ENCODE results near the gene WASHC4.
"Not testable (repeated sequence)": the region's sequence is repeated elsewhere in the genome, so short reads cannot be mapped to it uniquely, and the experiment has no call there.

The WASHC4 gene

DNA sequence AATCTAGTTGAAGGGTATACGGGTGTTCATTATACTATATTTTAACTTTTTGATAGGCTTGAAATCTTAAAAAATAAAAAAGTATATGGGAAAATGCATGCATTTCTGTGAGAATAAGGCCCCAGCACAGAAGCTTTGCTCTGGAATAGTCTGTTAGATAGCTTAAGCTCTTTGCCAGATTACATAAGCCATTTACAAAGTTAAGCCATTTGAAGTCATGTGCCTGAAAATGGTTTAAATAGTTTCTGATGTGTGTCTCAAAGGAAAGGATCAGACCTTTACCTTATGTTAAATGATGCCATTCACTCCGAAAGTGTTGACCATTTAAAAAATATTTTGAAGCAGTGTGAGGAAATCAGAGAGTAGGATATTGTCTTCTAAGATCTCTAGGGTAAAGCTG, 51.3 kb downstream of the WASHC4 start:
- H3K36me3 ChIP-seq, result peaks cover 86% of the 10 kb centered on the region
- TF ChIP-seq Cebpa-rat (IDR thresholded peaks at IDR 0.05), result no peak
- H4K20me1 ChIP-seq, result no peaks in the 10 kb centered on the region
- H3K9me3 ChIP-seq, result no peaks in the 10 kb centered on the region
- H3K9ac ChIP-seq, result no peak overlapping the region
- H3K27ac ChIP-seq, result no peak overlapping the region
- H3K4me1 ChIP-seq, result no peaks in the 10 kb centered on the region
- no peaks in the 10 kb centered on the region for H3K27me3 ChIP-seq
- H3K4me2 ChIP-seq, result no peak overlapping the region
- H3K4me3 ChIP-seq, result no peak overlapping the region

DNA sequence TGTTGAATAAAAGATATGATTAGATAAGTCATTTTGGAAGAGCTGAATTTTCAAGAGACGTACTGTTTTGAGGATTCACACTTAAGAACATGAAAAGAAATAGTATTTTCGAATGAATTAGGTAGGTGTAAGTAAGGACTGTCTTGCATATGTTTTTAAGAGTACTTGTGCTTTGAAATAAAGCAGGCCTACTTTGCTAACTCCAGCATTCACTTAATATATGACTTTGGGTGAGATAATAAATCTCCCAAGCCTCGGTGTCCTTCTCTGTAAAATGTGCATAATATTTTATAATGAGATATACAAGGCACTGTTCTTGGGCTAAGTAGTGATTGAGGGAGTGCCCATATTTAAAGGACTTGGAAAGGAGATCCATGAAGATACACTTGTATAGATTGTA, 54.6 kb downstream of the WASHC4 start:
- Histone ChIP-seq H3K4me3 (no peak overlapping the region), H3K4me2 (no peak overlapping the region), H3K27me3 (no peaks in the 10 kb centered on the region), H3K36me3 (peaks cover 93% of the 10 kb centered on the region), H3K4me1 (no peaks in the 10 kb centered on the region), H3K27ac (no peak overlapping the region), H3K9ac (no peak overlapping the region), H4K20me1 (no peaks in the 10 kb centered on the region), H3K9me3 (no peaks in the 10 kb centered on the region)
- TF ChIP-seq Cebpa-rat (IDR thresholded peaks at IDR 0.05), result no peak

DNA sequence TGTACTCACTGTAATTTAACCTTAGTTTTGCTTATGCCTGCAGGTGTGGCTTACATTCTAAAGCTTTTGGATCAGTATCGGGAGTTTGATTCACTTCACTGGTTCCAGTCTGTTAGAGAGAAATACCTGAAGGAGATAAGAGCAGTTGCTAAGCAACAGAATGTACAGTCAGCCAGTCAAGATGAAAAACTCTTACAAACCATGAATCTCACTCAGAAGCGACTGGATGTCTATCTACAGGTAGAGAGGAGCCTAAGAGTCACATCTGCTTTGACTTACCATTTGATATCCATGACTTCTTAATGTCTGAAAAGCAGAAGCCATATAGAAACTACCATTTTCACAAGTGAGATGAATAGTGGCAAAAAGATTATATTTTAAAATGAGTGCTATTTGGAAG, 56.5 kb downstream of the WASHC4 start:
- no peak overlapping the region for H3K4me2 ChIP-seq
- H3K4me1 ChIP-seq, result no peaks in the 10 kb centered on the region
- H4K20me1 ChIP-seq, result no peaks in the 10 kb centered on the region
- H3K27me3 ChIP-seq, result no peaks in the 10 kb centered on the region
- no peak for TF ChIP-seq Cebpa-rat (IDR thresholded peaks at IDR 0.05)
- no peak overlapping the region for H3K4me3 ChIP-seq
- peaks cover 79% of the 10 kb centered on the region for H3K36me3 ChIP-seq
- no peak overlapping the region for H3K9ac ChIP-seq
- no peak overlapping the region for H3K27ac ChIP-seq
- no peaks in the 10 kb centered on the region for H3K9me3 ChIP-seq

DNA sequence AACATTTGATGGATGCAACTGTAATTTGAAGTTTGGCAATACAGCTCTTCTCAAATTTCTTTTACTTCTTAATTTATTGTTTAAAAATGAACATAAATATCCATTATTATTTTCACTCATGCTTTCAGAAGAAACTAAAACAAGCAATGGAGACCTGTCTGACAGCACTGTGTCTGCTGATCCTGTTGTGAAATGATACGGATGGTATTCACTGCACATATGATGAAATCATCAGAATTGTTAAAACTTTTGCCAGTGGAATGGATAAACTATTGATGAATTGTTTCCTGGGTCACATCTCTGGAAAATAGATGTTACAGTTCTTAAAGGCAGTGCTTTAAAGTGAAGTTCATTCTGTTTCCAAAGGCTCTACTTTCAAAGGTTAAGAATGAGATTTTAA, 59.2 kb downstream of the WASHC4 start:
- H3K4me2 ChIP-seq, result no peak overlapping the region
- 0 out of 2 replicates have a peak, but pooled peaks cover 11% of the 10 kb centered on the region for H4K20me1 ChIP-seq
- H3K27ac ChIP-seq, result no peak overlapping the region
- H3K36me3 ChIP-seq, result peaks cover 85% of the 10 kb centered on the region
- H3K27me3 ChIP-seq, result no peaks in the 10 kb centered on the region
- no peak for TF ChIP-seq Cebpa-rat (IDR thresholded peaks at IDR 0.05)
- H3K4me1 ChIP-seq, result no peaks in the 10 kb centered on the region
- no peaks in the 10 kb centered on the region for H3K9me3 ChIP-seq
- no peak overlapping the region for H3K9ac ChIP-seq
- no peak overlapping the region for H3K4me3 ChIP-seq

DNA sequence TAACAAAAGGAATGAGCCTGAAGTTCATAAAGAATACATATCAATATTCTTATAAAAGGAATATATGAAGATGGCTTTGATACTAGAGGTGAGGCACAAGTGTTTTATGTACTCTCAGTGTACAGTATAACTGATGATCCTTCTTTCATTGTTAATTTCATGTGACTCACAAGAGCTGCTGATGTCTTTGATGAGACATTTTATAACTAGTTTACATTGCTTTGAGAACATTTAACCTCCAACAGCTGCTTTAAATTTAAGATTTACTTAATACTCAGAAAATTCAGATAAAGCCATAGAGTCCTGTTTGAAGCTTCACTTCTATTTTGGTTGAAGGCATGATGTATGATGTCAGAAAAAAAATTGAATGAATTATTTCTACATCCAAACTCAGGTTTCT, 59.8 kb downstream of the WASHC4 start:
- H3K27me3 ChIP-seq, result no peaks in the 10 kb centered on the region
- H3K27ac ChIP-seq, result no peak overlapping the region
- no peak overlapping the region for H3K4me3 ChIP-seq
- no peaks in the 10 kb centered on the region for H3K4me1 ChIP-seq
- H4K20me1 ChIP-seq, result 0 out of 2 replicates have a peak, but pooled peaks cover 11% of the 10 kb centered on the region
- no peak overlapping the region for H3K4me2 ChIP-seq
- no peak for TF ChIP-seq Cebpa-rat (IDR thresholded peaks at IDR 0.05)
- no peak overlapping the region for H3K9ac ChIP-seq
- H3K36me3 ChIP-seq, result peaks cover 79% of the 10 kb centered on the region
- no peaks in the 10 kb centered on the region for H3K9me3 ChIP-seq

DNA sequence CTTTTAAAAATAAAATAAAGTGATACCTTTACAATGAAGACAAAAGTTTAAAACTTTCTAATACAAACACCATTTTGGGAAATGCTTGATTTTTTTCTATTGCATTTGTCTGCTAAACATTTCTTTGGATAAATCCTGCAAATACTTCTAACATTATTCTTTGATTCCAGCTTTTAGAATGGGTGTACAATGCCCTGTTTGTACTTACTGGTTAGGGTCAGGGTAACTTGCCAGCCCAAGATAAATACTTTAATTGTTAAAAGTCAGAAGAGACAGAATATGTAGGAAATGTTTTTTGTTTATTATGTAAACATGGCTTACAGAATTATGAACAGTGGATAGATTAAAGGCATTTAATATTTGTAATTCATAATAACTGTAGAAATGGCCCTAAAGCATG, 60.5 kb downstream of the WASHC4 start:
- TF ChIP-seq Cebpa-rat (IDR thresholded peaks at IDR 0.05), result no peak

DNA sequence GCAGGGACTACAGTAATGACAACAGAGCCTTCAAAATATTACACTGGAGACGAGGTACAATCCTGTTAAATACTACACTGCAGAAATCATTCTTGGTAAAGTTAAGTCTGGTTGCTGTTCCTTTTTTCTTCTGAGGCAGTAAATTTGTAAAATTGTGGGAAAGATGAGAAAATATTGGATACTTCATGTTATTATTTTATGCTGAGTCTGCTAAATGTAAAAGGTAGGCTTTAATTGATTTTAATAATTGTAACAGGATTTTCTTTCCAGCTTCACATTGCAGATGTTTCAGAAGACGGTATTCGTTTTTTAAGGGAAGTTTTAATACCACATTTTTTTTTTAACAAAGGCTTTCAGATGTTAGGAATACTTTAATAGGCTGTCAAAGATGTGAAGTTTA, 62.6 kb downstream of the WASHC4 start:
- Histone ChIP-seq H3K27ac (no peak overlapping the region), H3K9me3 (no peaks in the 10 kb centered on the region), H3K4me3 (no peak overlapping the region), H3K4me2 (no peak overlapping the region), H3K36me3 (peaks cover 71% of the 10 kb centered on the region), H3K9ac (no peak overlapping the region), H4K20me1 (0 out of 2 replicates have a peak, but pooled peaks cover 11% of the 10 kb centered on the region), H3K4me1 (no peaks in the 10 kb centered on the region), H3K27me3 (no peaks in the 10 kb centered on the region)
- no peak for TF ChIP-seq Cebpa-rat (IDR thresholded peaks at IDR 0.05)

More for the DNA sequence above, 60.5 kb downstream of the WASHC4 start:
- Histone ChIP-seq H3K27ac (no peak overlapping the region), H3K9me3 (no peaks in the 10 kb centered on the region), H3K9ac (no peak overlapping the region), H3K4me1 (no peaks in the 10 kb centered on the region), H4K20me1 (0 out of 2 replicates have a peak, but pooled peaks cover 11% of the 10 kb centered on the region), H3K4me2 (no peak overlapping the region), H3K4me3 (no peak overlapping the region), H3K36me3 (peaks cover 72% of the 10 kb centered on the region), H3K27me3 (no peaks in the 10 kb centered on the region)

DNA sequence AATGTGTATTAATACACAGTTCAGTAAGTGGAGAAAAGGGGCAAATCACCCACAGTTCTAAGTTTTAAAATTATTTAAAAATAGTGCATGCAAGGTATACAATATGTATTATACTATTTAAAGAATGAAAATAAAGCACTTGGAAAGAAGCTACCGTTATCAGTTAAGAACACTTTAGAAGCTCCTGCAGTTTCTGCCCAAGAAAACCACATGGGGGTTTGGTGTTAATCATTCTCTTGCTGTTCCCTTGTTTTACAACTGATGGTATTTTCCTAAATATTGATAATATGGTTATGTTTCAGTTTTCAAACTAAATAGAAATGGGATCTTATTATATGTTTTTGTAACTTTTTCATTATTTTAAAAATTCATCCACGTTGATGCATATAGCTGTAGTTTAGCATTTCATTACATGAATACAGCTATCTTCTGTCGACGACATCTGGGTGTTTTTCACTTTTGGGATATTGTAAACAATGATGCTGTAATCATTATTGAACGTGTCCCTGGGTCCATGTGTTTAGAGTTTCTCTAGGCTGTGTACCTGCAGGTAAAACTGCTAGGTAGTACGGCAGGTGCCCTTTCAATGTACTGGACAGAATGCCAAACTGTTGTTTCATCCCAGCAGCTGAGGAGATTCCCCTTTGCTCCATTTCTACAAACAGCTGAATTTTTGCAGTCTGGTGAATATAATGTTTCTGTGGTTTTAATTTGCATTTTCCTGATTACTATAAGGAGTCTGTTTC, 64.3 kb downstream of the WASHC4 start:
- H3K4me1 ChIP-seq, result no peaks in the 10 kb centered on the region
- H3K9me3 ChIP-seq, result no peaks in the 10 kb centered on the region
- peaks cover 64% of the 10 kb centered on the region for H3K36me3 ChIP-seq
- H3K4me3 ChIP-seq, result no peak overlapping the region
- H3K27me3 ChIP-seq, result no peaks in the 10 kb centered on the region
- no peak overlapping the region for H3K4me2 ChIP-seq
- H3K9ac ChIP-seq, result no peak overlapping the region
- H4K20me1 ChIP-seq, result 0 out of 2 replicates have a peak, but pooled peaks cover 11% of the 10 kb centered on the region
- TF ChIP-seq Cebpa-rat (IDR thresholded peaks at IDR 0.05), result no peak
- H3K27ac ChIP-seq, result no peak overlapping the region

DNA sequence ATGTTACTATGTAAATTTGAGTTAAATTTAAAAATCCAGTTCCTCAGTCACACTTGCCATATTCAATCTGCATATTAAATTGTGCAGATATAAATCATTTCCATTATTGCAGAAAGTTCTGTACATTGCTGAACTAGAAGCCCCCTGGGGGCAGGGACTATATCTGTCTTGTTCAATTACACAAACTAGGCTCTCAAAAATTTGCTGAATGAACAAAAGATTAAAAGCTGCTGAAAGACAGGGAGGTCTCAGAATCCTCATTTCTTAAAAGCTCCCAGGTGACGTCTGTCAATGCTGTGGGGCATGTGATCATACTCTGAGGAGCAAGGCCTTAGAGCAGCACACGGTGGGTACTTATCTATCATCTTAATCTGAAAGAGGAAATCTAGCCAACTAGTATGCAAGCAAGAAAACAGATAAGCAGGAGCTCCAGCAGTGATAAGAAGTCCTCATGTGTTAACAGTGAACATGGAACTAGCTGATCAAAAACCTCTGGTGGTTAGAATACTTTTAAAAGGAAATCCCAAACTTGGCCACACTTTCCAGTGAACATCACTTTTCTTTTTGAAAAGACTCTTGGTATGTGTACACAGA, 68.0 kb downstream of the WASHC4 start:
- Histone ChIP-seq H3K36me3 (peaks cover 61% of the 10 kb centered on the region), H4K20me1 (0 out of 2 replicates have a peak, but pooled peaks cover 5% of the 10 kb centered on the region), H3K9ac (no peak overlapping the region), H3K4me3 (no peak overlapping the region), H3K27ac (no peak overlapping the region), H3K4me1 (no peaks in the 10 kb centered on the region), H3K9me3 (peaks cover 5% of the 10 kb centered on the region; the same call in 1 of the 2 replicates), H3K4me2 (no peak overlapping the region), H3K27me3 (no peaks in the 10 kb centered on the region)
- TF ChIP-seq Cebpa-rat (IDR thresholded peaks at IDR 0.05), result no peak

DNA sequence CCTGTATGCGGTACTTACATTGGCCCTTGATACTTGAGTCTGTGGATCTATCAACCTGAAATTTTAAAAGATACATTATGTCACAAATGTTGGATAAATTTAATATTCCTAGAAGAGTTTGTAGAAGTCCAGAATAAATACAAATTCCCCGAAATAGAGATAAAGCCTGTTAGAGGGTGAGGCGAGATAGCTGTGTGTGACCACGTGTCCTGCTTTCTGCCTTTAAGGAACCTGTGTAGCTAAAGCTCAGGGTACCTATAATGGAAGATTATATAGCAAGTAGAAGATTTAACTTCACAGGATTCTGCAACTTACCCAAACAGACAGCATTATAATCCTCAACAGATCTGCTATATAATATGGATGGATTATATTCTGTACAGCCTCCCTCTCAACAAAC, 69.7 kb downstream of the WASHC4 start:
- Histone ChIP-seq H3K27me3 (no peaks in the 10 kb centered on the region), H3K36me3 (peaks cover 53% of the 10 kb centered on the region), H3K9ac (no peak overlapping the region), H3K9me3 (peaks cover 8% of the 10 kb centered on the region; the same call in 1 of the 2 replicates), H3K4me1 (no peaks in the 10 kb centered on the region), H3K4me3 (no peak overlapping the region), H3K27ac (no peak overlapping the region), H3K4me2 (no peak overlapping the region), H4K20me1 (no peaks in the 10 kb centered on the region)
- TF ChIP-seq Cebpa-rat (IDR thresholded peaks at IDR 0.05), result no peak

DNA sequence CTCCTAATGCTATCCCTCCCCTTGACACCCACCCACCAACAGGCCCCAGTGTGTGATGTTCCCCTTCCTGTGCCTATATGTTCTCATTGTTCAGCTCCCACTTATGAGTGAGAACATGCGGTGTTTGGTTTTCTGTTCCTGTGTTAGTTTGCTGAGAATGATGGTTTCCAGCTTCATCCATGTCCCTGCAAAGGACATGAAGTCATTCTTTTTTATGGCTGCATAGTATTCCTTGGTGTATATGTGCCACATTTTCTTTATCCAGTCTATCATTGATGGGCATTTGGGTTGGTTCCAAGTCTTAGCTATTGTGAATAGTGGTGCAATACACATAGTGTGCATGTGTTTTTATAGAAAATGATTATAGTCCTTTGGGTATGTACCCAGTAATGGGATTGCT, 71.6 kb downstream of the WASHC4 start:
- not testable (repeated sequence) for H4K20me1 ChIP-seq, H3K4me3 ChIP-seq, H3K4me2 ChIP-seq, H3K27ac ChIP-seq, H3K4me1 ChIP-seq, H3K27me3 ChIP-seq, H3K9ac ChIP-seq
- Histone ChIP-seq H3K9me3 (peaks cover 12% of the 10 kb centered on the region; the same call in 1 of the 2 replicates), H3K36me3 (peaks cover 54% of the 10 kb centered on the region)

DNA sequence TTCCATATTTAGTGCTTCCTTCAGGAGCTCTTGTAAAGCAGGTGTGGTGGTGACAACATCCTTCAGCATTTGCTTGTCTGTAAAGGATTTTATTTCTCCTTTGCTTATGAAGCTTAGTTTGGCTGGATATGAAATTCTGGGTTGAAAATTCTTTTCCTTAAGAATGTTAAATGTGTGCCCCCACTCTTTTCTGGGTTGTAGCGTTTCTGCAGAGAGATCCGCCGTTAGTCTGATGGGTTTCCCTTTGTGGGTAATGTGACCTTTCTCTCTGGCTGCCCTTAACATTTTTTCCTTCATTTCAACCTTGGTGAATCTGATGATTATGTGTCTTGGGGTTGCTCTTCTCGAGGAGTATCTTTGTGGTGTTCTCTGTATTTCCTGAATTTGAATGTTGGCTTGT, 75.9 kb downstream of the WASHC4 start:
- not testable (repeated sequence) for H3K27ac ChIP-seq, H3K4me3 ChIP-seq, H3K27me3 ChIP-seq, H3K4me1 ChIP-seq, H3K9ac ChIP-seq, H3K4me2 ChIP-seq, H4K20me1 ChIP-seq
- H3K9me3 ChIP-seq, result peaks cover 12% of the 10 kb centered on the region
- peaks cover 68% of the 10 kb centered on the region for H3K36me3 ChIP-seq

DNA sequence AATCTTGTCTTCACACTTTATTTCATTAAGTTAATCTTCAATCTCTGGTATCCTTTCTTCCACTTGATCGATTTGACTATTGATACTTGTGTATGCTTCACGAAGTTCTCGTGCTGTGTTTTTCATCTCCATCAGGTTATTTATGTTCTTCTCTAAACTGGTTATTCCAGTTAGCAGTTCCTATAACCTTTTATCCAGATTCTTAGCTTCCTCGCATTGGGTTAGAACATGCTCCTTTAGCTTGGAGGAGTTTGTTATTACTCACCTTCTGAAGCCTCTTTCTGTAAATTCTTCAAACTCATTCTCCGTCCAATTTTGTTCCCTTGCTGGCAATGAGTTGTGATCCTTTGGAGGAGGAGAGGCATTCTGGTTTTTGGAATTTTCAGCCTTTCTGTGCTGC, 76.4 kb downstream of the WASHC4 start:
- Histone ChIP-seq H3K36me3 (peaks cover 68% of the 10 kb centered on the region), H3K9me3 (peaks cover 12% of the 10 kb centered on the region)
- not testable (repeated sequence) for H3K4me3 ChIP-seq, H3K4me2 ChIP-seq, H3K9ac ChIP-seq, H3K4me1 ChIP-seq, H3K27ac ChIP-seq, H4K20me1 ChIP-seq, H3K27me3 ChIP-seq
